HepG2 (cell line): ENCODE results near the gene CYTH2. TPM values are rescaled to one million over a fixed set of nuclear protein-coding genes. Genes with fewer than 3 reads are reported as not detected.

Experiments
- ARNT ChIP-seq: fragments of 450-650 bp; IDR thresholded peaks from 2 replicates; pipeline ENCODE4 v1.6.1; 2017
- CC2D1A ChIP-seq: sonication (generic); formaldehyde crosslinking; IDR thresholded peaks from 2 replicates; pipeline ENCODE4 v1.8.1; 2023; ENCODE audit warnings: mild to moderate bottlenecking, missing genetic modification reagents
- FOXK1 ChIP-seq: sonication (generic); formaldehyde crosslinking; IDR thresholded peaks from 2 replicates; pipeline ENCODE4 v1.4.0; 2020; ENCODE audit warnings: low read depth, missing genetic modification reagents, borderline replicate concordance
- ISX ChIP-seq: sonication (generic); formaldehyde crosslinking; conservative IDR thresholded peaks from 2 replicates; pipeline ENCODE4 v1.5.0; 2020; ENCODE audit warnings: missing genetic modification reagents
- KDM5A ChIP-seq: fragments of 200-600 bp; sonication (generic); IDR thresholded peaks from 2 replicates; pipeline ENCODE4 v1.7.0; 2018; ENCODE audit warnings: antibody characterized with exemption, mild to moderate bottlenecking, low read length, borderline replicate concordance
- MAF1 ChIP-seq: sonication (generic); formaldehyde crosslinking; IDR thresholded peaks from 2 replicates; pipeline ENCODE4 v1.5.0; 2020; ENCODE audit warnings: missing genetic modification reagents, borderline replicate concordance
- MBD4 ChIP-seq: IDR thresholded peaks from 2 replicates; pipeline ENCODE4 v1.6.1; 2012; ENCODE audit warnings: low read length, inconsistent platforms, borderline replicate concordance
- ONECUT2 ChIP-seq: sonication (generic); formaldehyde crosslinking; IDR thresholded peaks from 2 replicates; pipeline ENCODE4 v1.4.0; 2020; ENCODE audit warnings: missing genetic modification reagents
- PAXIP1 ChIP-seq: sonication (generic); formaldehyde crosslinking; conservative IDR thresholded peaks from 2 replicates; pipeline ENCODE4 v1.4.0; 2020; ENCODE audit warnings: mild to moderate bottlenecking, missing genetic modification reagents, moderate library complexity
- POLR2A ChIP-seq, 2 experiments: IDR thresholded peaks; 2 replicates each; pipeline ENCODE4 v1.6.1; 2011; ENCODE audit warnings: low read depth in 2 of 2, low read length in 2 of 2, mild to moderate bottlenecking in 1 of 2, moderate library complexity in 1 of 2; ENCODE audit not compliant: insufficient read depth in 1 of 2
- RARA ChIP-seq: IDR thresholded peaks from 2 replicates; pipeline ENCODE4 v1.6.1; 2016; ENCODE audit warnings: missing genetic modification reagents, missing compliant biosample characterization
- XBP1 ChIP-seq: sonication (generic); formaldehyde crosslinking; IDR thresholded peaks from 2 replicates; pipeline ENCODE4 v1.5.0; 2020; ENCODE audit warnings: missing genetic modification reagents
- YY1 ChIP-seq: IDR thresholded peaks from 2 replicates; pipeline ENCODE4 v1.6.1; 2011; ENCODE audit warnings: low read length, low read depth, moderate library complexity, mild to moderate bottlenecking; ENCODE audit not compliant: insufficient read depth, insufficient replicate concordance
- ZBTB34 ChIP-seq: sonication (generic); formaldehyde crosslinking; IDR thresholded peaks from 2 replicates; pipeline ENCODE4 v1.8.0; 2022; ENCODE audit warnings: mild to moderate bottlenecking, missing genetic modification reagents
- ZBTB7A ChIP-seq: sonication (generic); formaldehyde crosslinking; IDR thresholded peaks from 2 replicates; pipeline ENCODE4 v1.8.0; 2022; ENCODE audit warnings: mild to moderate bottlenecking, missing genetic modification reagents
- ZNF543 ChIP-seq: sonication (generic); formaldehyde crosslinking; IDR thresholded peaks from 2 replicates; pipeline ENCODE4 v1.4.0; 2020; ENCODE audit warnings: mild to moderate bottlenecking, missing genetic modification reagents
- ZNF570 ChIP-seq: sonication (generic); formaldehyde crosslinking; IDR thresholded peaks from 2 replicates; pipeline ENCODE4 v1.4.0; 2020; ENCODE audit warnings: mild to moderate bottlenecking, missing genetic modification reagents, borderline replicate concordance
- ZNF577 ChIP-seq: sonication (generic); formaldehyde crosslinking; IDR thresholded peaks from 2 replicates; pipeline ENCODE4 v1.4.0; 2020; ENCODE audit warnings: mild to moderate bottlenecking, low read depth, missing genetic modification reagents, borderline replicate concordance
- ZNF709 ChIP-seq: sonication (generic); formaldehyde crosslinking; IDR thresholded peaks from 2 replicates; pipeline ENCODE4 v1.5.0; 2020; ENCODE audit warnings: mild to moderate bottlenecking, missing genetic modification reagents
- ZNF850 ChIP-seq: sonication (generic); formaldehyde crosslinking; conservative IDR thresholded peaks from 2 replicates; pipeline ENCODE4 v1.9.0; 2021; ENCODE audit warnings: mild to moderate bottlenecking, missing genetic modification reagents
- ZSCAN9 ChIP-seq: IDR thresholded peaks from 2 replicates; pipeline ENCODE4 v1.6.1; 2016; ENCODE audit warnings: borderline replicate concordance
- polyA plus RNA-seq, 8 experiments: library from polyadenylated mRNA; depleted of rRNA in 3 of 8; stranded (reverse) in 7 of 8; unstranded in 1 of 8; fragments of >200 nt; fragmentation: Illumina TruSeq in 4 of 8; extraction: Trizol in 4 of 8; gene quantifications; 2 replicates each; pipeline versions ENCODE4 v1.2.1 to v1.2.3, GENCODE V29; 2011 to 2016; ENCODE audit warnings: low read depth in 4 of 8, missing spikeins in 1 of 8, mixed read lengths in 1 of 8; ENCODE audit not compliant: insufficient read depth in 1 of 8
- total RNA-seq, 5 experiments: library from RNA; depleted of rRNA; stranded (reverse); fragments of >200 nt; fragmentation: Illumina TruSeq; extraction: Trizol; gene quantifications; 2 replicates each; pipeline ENCODE4 v1.2.3, GENCODE V29; 2016; ENCODE audit warnings: low read depth in 1 of 5
- TF ChIP-seq, protein P1 (sequence below): conservative IDR thresholded peaks from 2 replicates; pipeline ENCODE4 v1.6.1; 2018; ENCODE audit warnings: missing genetic modification reagents
- TF ChIP-seq, protein P2 (sequence below): IDR thresholded peaks from 2 replicates; pipeline ENCODE4 v1.6.1; 2018; ENCODE audit warnings: missing genetic modification reagents
- TF ChIP-seq, protein P3 (sequence below): IDR thresholded peaks from 2 replicates; pipeline ENCODE4 v1.6.1; 2016; ENCODE audit warnings: low read depth, borderline replicate concordance

CYTH2 gene
- total and polyA plus RNA-seq, 2 of the 13 experiments (the other 11 are each of a cell fraction or from before 2014, with no cell fraction given): 16.5 to 39.3 TPM

DNA sequence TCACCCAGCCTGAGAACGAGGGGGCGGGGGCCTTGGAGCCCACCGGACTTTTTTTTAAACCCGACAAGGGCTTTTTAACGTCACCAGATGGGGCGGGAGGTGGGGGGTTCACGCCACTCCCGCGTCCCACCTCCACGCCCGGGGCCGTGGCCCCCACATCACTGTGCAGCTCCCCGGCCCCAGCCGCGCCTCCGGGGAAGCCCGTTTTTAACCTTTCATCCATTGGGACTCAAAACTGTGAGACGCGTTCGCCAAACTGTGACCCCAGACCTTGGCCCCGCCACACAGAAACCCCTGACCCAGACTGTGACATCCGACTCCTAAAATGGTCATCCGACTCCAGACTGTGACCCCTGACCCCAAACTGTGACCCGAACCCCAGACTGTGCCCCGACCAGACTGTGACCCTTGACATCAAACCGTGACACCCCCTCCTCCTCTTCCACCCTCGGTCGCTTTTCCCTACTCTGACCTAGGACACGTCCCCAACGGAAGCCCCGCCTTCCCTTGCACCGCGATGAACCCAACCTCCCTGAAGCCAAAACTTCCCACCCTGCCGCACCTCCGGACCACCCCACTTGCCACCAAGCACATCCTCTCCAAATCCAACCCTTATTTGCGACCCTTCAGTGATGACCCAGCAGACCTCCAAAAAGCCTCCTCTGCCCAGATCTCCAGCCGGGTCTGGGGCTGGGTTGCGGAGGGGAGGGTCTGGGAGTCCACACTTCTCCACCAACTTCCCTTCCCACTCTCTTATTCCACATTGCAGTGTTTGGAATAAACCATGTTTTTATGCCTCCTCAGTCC lies 24.8 kb upstream of the CYTH2 start (continued):
- no peak for TF ChIP-seq MAF1 (CRISPR knock-in tag)
- TF ChIP-seq FOXK1: no peak
- no peak for TF ChIP-seq XBP1
- no peak for TF ChIP-seq ZNF570 (CRISPR knock-in tag)
- TF ChIP-seq CC2D1A (CRISPR knock-in tag): no peak
- TF ChIP-seq ISX: no peak
- TF ChIP-seq ARNT: no peak
- TF ChIP-seq, protein P1, sequence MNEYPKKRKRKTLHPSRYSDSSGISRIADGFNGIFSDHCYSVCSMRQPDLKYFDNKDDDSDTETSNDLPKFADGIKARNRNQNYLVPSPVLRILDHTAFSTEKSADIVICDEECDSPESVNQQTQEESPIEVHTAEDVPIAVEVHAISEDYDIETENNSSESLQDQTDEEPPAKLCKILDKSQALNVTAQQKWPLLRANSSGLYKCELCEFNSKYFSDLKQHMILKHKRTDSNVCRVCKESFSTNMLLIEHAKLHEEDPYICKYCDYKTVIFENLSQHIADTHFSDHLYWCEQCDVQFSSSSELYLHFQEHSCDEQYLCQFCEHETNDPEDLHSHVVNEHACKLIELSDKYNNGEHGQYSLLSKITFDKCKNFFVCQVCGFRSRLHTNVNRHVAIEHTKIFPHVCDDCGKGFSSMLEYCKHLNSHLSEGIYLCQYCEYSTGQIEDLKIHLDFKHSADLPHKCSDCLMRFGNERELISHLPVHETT: no peak
- no peak for TF ChIP-seq KDM5A
- no peak for TF ChIP-seq YY1
- TF ChIP-seq ZNF543 (CRISPR knock-in tag): no peak
- TF ChIP-seq, protein P2, sequence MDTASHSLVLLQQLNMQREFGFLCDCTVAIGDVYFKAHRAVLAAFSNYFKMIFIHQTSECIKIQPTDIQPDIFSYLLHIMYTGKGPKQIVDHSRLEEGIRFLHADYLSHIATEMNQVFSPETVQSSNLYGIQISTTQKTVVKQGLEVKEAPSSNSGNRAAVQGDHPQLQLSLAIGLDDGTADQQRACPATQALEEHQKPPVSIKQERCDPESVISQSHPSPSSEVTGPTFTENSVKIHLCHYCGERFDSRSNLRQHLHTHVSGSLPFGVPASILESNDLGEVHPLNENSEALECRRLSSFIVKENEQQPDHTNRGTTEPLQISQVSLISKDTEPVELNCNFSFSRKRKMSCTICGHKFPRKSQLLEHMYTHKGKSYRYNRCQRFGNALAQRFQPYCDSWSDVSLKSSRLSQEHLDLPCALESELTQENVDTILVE (CRISPR knock-in tag): no peak
- TF ChIP-seq ZBTB7A (CRISPR knock-in tag): no peak
- no peak for TF ChIP-seq MBD4
- TF ChIP-seq, protein P3, sequence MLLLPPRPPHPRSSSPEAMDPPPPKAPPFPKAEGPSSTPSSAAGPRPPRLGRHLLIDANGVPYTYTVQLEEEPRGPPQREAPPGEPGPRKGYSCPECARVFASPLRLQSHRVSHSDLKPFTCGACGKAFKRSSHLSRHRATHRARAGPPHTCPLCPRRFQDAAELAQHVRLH (CRISPR knock-in tag): no peak
- no peak for TF ChIP-seq PAXIP1 (CRISPR knock-in tag)
- TF ChIP-seq ONECUT2 (CRISPR knock-in tag): no peak
- TF ChIP-seq RARA (CRISPR knock-in tag): peak; percentile 58; the same call in 1 of the 2 replicates
- TF ChIP-seq POLR2A (IDR thresholded peaks at IDR 0.05; ENCODE audit: insufficient read depth in 1 of 2, low read depth in 2 of 2, low read length in 2 of 2): no peak
- TF ChIP-seq ZSCAN9 (CRISPR knock-in tag): no peak
- TF ChIP-seq ZNF709 (CRISPR knock-in tag): 0 out of 2 replicates have a peak, but pooled peaks have one; percentile 28
- no peak for TF ChIP-seq ZNF850 (CRISPR knock-in tag)
- no peak for TF ChIP-seq ZNF577 (CRISPR knock-in tag)
- no peak for TF ChIP-seq ZBTB34 (CRISPR knock-in tag)
